HAP-1 (cell line): Measurements from ENCODE around the gene PDCD11.

Experiments used
- DNase-seq, 2 experiments: peaks; one replicate each; pipeline ENCODE4 v3.0.0-alpha.2; 2016 to 2020; ENCODE audit warnings: low spot score in 2 of 2
- H3K27me3 ChIP-seq: fragments of 250-450 bp; sonication (Bioruptor Pico); 2 replicates; pipeline ENCODE4 v1.5.1; 2020; ENCODE audit warnings: low read depth, mild to moderate bottlenecking, moderate library complexity
- H3K36me3 ChIP-seq: fragments of 250-450 bp; sonication (Bioruptor Pico); replicated peaks from 2 replicates; pipeline ENCODE4 v1.5.1; 2020; ENCODE audit warnings: mild to moderate bottlenecking
- H3K4me1 ChIP-seq: fragments of 250-450 bp; sonication (Bioruptor Pico); 2 replicates; pipeline ENCODE4 v1.5.1; 2020; ENCODE audit warnings: mild to moderate bottlenecking
- H3K4me3 ChIP-seq: fragments of 250-450 bp; sonication (Bioruptor Pico); 2 replicates; pipeline ENCODE4 v1.5.1; 2020; ENCODE audit warnings: mild to moderate bottlenecking, moderate library complexity
- H3K9me3 ChIP-seq: fragments of 250-450 bp; sonication (Bioruptor Pico); 2 replicates; pipeline ENCODE4 v1.5.1; 2020; ENCODE audit warnings: mild to moderate bottlenecking, moderate library complexity
- in situ Hi-C: fragments of 300-500 bp; cut with MboI; formaldehyde crosslinking; loops from 3 replicates; pipeline ENCODE4 v1.14.3; 2020; ENCODE audit warnings: low sequenced_read_pairs, inconsistent platforms, mixed read lengths

Gene PDCD11

GRCh38 chr10:103459615-103460014 lies 63.2 kb downstream of the PDCD11 start:
- Histone ChIP-seq H3K27me3 (no peaks in the 10 kb centered on the region), H3K4me3 (no peak overlapping the region), H3K9me3 (no peaks in the 10 kb centered on the region), H3K36me3 (no peaks in the 10 kb centered on the region), H3K4me1 (no peaks in the 10 kb centered on the region)
- in situ Hi-C loops, result no loop called here
- DNase-seq, result no peak

- in situ Hi-C loops, result no loop called here
- Histone ChIP-seq H3K27me3 (no peaks in the 10 kb centered on the region), H3K4me3 (no peak overlapping the region), H3K9me3 (no peaks in the 10 kb centered on the region), H3K36me3 (no peaks in the 10 kb centered on the region), H3K4me1 (no peaks in the 10 kb centered on the region)
- DNase-seq, result no peak
These were observed 67.1 kb downstream of the PDCD11 start for GRCh38 chr10:103463499-103463898.

DNA sequence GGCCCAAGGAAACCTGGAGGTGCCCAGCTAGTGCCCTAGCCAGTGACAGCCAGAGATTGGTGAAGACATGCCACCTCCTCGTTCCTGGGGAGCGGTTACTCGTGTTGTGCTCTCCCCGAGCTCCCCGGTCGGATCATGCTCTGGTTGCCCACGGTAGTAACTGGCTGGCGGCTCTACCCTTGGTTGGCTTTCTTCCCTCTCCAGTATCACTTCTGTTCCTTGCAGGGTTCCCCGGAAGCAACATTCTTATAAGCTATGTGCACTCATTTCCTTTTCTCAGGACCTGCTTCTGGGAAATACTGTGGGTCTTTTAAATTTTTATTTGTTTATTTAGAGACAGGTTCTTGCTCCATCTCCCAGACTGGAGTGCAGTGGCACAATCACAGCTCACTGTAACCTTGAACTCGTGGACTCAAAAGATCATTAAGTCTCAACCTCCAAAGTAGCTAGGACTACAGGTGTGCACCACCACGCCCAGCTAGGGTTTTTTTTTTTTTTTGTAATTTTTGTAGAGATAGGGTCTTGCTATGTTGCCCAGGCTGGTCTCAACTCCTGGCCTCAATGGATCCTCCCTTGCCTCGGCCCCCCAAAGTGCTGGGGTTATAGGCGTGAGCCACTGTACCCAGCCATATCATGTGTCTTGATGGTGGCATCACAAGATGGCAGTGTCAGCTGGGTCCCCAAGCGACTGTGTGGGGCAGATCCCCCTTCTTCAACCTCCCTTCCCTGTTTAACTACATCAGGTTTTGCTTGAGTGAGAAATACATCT lies 69.2 kb downstream of the PDCD11 start:
- Histone ChIP-seq H3K36me3 (no peaks in the 10 kb centered on the region), H3K9me3 (no peaks in the 10 kb centered on the region), H3K4me1 (no peaks in the 10 kb centered on the region), H3K27me3 (peaks cover 3% of the 10 kb centered on the region; the same call in 1 of the 2 replicates), H3K4me3 (no peak overlapping the region)
- no peak for DNase-seq
- in situ Hi-C loops, result no loop called here

DNA sequence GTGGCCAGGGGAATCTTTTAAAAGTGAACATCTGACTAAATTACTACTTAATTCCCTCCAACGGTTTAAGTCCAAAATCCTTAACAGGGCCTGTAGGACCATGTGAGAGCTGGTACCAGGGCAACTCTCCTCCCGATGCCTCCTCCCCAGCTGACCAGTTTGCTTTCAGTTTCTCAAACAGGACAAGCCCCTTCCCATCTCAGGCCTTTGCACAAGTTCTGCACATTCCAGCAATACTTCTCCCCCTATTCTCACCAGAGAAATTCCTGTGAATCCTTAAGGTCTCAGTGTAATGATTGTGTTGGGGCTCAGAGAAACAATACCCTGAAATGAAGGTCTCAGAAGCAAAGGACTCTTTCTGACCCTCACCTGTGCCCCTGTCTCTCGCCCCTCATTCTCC lies 70.3 kb downstream of the PDCD11 start:
- in situ Hi-C loops, result no loop called here
- Histone ChIP-seq H3K36me3 (no peaks in the 10 kb centered on the region), H3K4me1 (no peaks in the 10 kb centered on the region), H3K9me3 (no peaks in the 10 kb centered on the region), H3K4me3 (no peak overlapping the region), H3K27me3 (peaks cover 6% of the 10 kb centered on the region; the same call in 1 of the 2 replicates)
- DNase-seq, result no peak

GRCh38 chr10:103467406-103467805 lies 71.0 kb downstream of the PDCD11 start:
- no peaks in the 10 kb centered on the region for H3K9me3 ChIP-seq
- in situ Hi-C loops, result no loop called here
- H3K27me3 ChIP-seq, result peaks cover 6% of the 10 kb centered on the region; the same call in 1 of the 2 replicates
- no peaks in the 10 kb centered on the region for H3K36me3 ChIP-seq
- no peak overlapping the region for H3K4me3 ChIP-seq
- H3K4me1 ChIP-seq, result no peaks in the 10 kb centered on the region
- no peak for DNase-seq

GRCh38 chr10:103469201-103469600 lies 72.8 kb downstream of the PDCD11 start:
- Histone ChIP-seq H3K9me3 (no peaks in the 10 kb centered on the region), H3K4me3 (no peak overlapping the region), H3K27me3 (peaks cover 6% of the 10 kb centered on the region; the same call in 1 of the 2 replicates), H3K4me1 (no peaks in the 10 kb centered on the region), H3K36me3 (no peaks in the 10 kb centered on the region)
- DNase-seq, result no peak
- in situ Hi-C loops, result no loop called here

GRCh38 chr10:103470761-103471653 lies 74.6 kb downstream of the PDCD11 start:
- peaks cover 6% of the 10 kb centered on the region; the same call in 1 of the 2 replicates for H3K27me3 ChIP-seq
- H3K36me3 ChIP-seq, result no peaks in the 10 kb centered on the region
- in situ Hi-C loops, result no loop called here
- H3K4me1 ChIP-seq, result no peaks in the 10 kb centered on the region
- no peaks in the 10 kb centered on the region for H3K9me3 ChIP-seq
- no peak for DNase-seq
- no peak overlapping the region for H3K4me3 ChIP-seq

GRCh38 chr10:103472005-103472404 lies 75.6 kb downstream of the PDCD11 start:
- H3K4me3 ChIP-seq, result no peak overlapping the region
- H3K9me3 ChIP-seq, result no peaks in the 10 kb centered on the region
- H3K36me3 ChIP-seq, result no peaks in the 10 kb centered on the region
- H3K27me3 ChIP-seq, result peaks cover 6% of the 10 kb centered on the region; the same call in 1 of the 2 replicates
- no peak for DNase-seq
- no peaks in the 10 kb centered on the region for H3K4me1 ChIP-seq
- in situ Hi-C loops, result no loop called here

DNA sequence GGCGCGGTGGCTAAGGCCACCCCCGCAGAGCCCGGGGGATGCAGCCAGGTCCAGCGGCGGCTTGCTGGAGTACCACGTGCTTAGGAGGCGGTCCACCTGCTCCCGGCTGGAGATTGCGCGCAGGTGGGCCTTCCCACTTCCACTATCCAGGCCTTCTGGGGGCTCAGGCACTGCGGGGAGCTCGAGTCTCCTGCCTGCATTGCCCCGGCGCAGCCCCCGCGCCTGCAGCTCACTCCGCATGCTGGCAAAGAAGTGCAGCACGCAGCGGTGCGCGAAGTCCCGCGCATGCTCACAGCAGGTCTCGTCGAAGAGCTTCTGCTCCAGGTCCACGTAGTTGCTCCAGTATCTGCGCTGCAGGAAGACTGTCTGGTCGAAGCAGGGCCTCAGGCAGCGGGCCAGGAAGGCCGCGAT lies 76.8 kb downstream of the PDCD11 start:
- Histone ChIP-seq H3K4me1 (no peaks in the 10 kb centered on the region), H3K4me3 (no peak overlapping the region), H3K9me3 (no peaks in the 10 kb centered on the region), H3K36me3 (no peaks in the 10 kb centered on the region), H3K27me3 (peaks cover 6% of the 10 kb centered on the region; the same call in 1 of the 2 replicates)
- in situ Hi-C loops, result no loop called here
- DNase-seq, result no peak

DNA sequence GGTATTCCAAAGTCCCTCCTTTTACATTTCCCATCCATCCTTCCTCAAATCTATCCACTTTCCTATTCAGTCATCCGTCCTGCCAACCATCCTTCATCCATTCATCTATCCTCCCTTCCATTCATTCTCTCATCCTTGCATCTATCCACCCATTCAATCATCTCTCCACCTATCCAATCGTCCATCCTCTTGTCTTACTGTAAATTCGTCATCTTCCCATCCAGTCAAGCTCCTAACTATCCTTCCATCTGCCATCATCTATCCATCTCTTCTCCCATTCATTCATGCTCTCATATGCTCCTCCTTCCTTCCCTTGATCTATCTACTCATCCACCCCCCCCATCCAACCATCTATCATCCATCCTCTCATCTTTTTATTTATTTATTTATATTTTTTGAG lies 77.7 kb downstream of the PDCD11 start:
- Histone ChIP-seq H3K4me1 (no peaks in the 10 kb centered on the region), H3K36me3 (no peaks in the 10 kb centered on the region), H3K27me3 (peaks cover 6% of the 10 kb centered on the region; the same call in 1 of the 2 replicates), H3K4me3 (no peak overlapping the region), H3K9me3 (no peaks in the 10 kb centered on the region)
- no peak for DNase-seq
- in situ Hi-C loops, result no loop called here

GRCh38 chr10:103475437-103475836 lies 79.0 kb downstream of the PDCD11 start:
- Histone ChIP-seq H3K4me1 (no peaks in the 10 kb centered on the region), H3K4me3 (no peak overlapping the region), H3K9me3 (no peaks in the 10 kb centered on the region), H3K36me3 (no peaks in the 10 kb centered on the region), H3K27me3 (peaks cover 4% of the 10 kb centered on the region; the same call in 1 of the 2 replicates)
- DNase-seq, result no peak
- in situ Hi-C loops, result no loop called here

DNA sequence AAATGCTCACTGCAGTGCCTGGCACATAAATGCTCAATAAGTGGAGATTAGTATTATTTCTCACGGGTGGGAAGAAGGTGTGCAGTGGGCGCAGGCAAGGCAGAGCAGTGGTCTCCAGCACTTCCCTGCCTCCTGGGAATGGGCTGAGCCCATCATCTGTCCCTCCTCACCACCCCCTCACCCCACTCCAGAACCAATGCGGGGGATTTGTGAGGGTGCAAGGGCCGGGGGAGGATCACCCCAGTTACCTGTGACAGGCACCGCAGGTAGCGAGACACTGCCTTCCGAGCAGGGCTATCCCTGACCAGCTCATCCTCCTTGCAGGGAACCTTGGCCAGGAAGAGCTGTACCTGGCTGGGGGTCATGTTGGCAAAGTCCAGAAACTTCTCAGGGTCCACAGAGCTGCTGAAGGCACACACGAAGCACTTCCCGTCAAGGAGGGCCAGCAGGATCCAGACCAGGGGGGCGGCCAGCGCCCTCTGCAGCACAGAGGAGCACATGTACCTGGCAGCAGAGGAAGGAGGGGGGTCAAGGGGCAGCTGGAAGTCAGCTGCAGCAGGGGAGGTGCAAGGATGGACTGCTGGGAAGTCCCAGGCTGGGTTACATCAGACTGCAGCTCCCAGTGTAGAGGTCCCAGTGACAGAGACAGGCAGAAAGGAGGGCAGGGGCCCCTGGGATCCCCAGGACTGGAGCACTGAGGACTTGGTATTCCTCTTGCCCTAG lies 79.8 kb downstream of the PDCD11 start:
- H3K9me3 ChIP-seq, result no peaks in the 10 kb centered on the region
- in situ Hi-C loops, result no loop called here
- peak in 1 of 2 experiments; percentile 41 for DNase-seq
- no peaks in the 10 kb centered on the region for H3K27me3 ChIP-seq
- no peaks in the 10 kb centered on the region for H3K36me3 ChIP-seq
- H3K4me3 ChIP-seq, result no peak overlapping the region
- H3K4me1 ChIP-seq, result no peaks in the 10 kb centered on the region

- in situ Hi-C loops, result no loop called here
- DNase-seq, result no peak
- Histone ChIP-seq H3K36me3 (no peaks in the 10 kb centered on the region), H3K9me3 (no peaks in the 10 kb centered on the region), H3K27me3 (no peaks in the 10 kb centered on the region), H3K4me3 (no peak overlapping the region), H3K4me1 (no peaks in the 10 kb centered on the region)
These were observed 82.2 kb downstream of the PDCD11 start for GRCh38 chr10:103478671-103479070.
